Measurements from ENCODE around the gene STAT5A.
"Not testable (repeated sequence)": the region's sequence is repeated elsewhere in the genome, so short reads cannot be mapped to it uniquely, and the experiment has no call there.

Gene STAT5A

GRCh38 chr17:42285346-42286050 lies 2.8 kb upstream of the STAT5A start:
- no peak for DNase-seq (ENCODE audit: low read depth)

- no peak for DNase-seq (ENCODE audit: low read depth)
Measured at GRCh38 chr17:42286411-42287221, 1.7 kb upstream of the STAT5A start.

- peak; percentile 12 for DNase-seq (ENCODE audit: low read depth)
Measured at GRCh38 chr17:42287305-42287976, 857 bp upstream of the STAT5A start.

- no peak for DNase-seq (ENCODE audit: low read depth)
Measured at GRCh38 chr17:42288803-42289610, 709 bp downstream of the STAT5A start.

- no peak for DNase-seq (ENCODE audit: low read depth)
Measured at GRCh38 chr17:42289611-42290181, 1.4 kb downstream of the STAT5A start.

GRCh38 chr17:42290577-42290976 lies 2.3 kb downstream of the STAT5A start:
- DNase-seq (ENCODE audit: low read depth): no peak

- DNase-seq (ENCODE audit: low read depth): no peak
Measured at GRCh38 chr17:42291129-42291528, 2.8 kb downstream of the STAT5A start.

- DNase-seq (ENCODE audit: low read depth): no peak
Measured at GRCh38 chr17:42294469-42295398, 6.4 kb downstream of the STAT5A start.

GRCh38 chr17:42296012-42296411 lies 7.7 kb downstream of the STAT5A start:
- DNase-seq (ENCODE audit: low read depth): no peak

GRCh38 chr17:42297775-42298174 lies 9.5 kb downstream of the STAT5A start:
- DNase-seq (ENCODE audit: low read depth): not testable (repeated sequence)

- not testable (repeated sequence) for DNase-seq (ENCODE audit: low read depth)
Measured at GRCh38 chr17:42299361-42299760, 11.1 kb downstream of the STAT5A start.

- not testable (repeated sequence) for DNase-seq (ENCODE audit: low read depth)
Measured at GRCh38 chr17:42299913-42300312, 11.6 kb downstream of the STAT5A start.

GRCh38 chr17:42301022-42301421 lies 12.7 kb downstream of the STAT5A start:
- no peak for DNase-seq (ENCODE audit: low read depth)

- no peak for DNase-seq (ENCODE audit: low read depth)
Measured at GRCh38 chr17:42303694-42304093, 15.4 kb downstream of the STAT5A start.

GRCh38 chr17:42304187-42305030 lies 16.1 kb downstream of the STAT5A start:
- no peak for DNase-seq (ENCODE audit: low read depth)

GRCh38 chr17:42305031-42305330 lies 16.7 kb downstream of the STAT5A start:
- not testable (repeated sequence) for DNase-seq (ENCODE audit: low read depth)

- no peak for DNase-seq (ENCODE audit: low read depth)
Measured at GRCh38 chr17:42305543-42306384, 17.5 kb downstream of the STAT5A start.

- DNase-seq (ENCODE audit: low read depth): no peak
Measured at GRCh38 chr17:42306385-42306667, 18.0 kb downstream of the STAT5A start.

GRCh38 chr17:42307362-42307927 lies 19.1 kb downstream of the STAT5A start:
- no peak for DNase-seq (ENCODE audit: low read depth)

Data from stimulated activated CD8-positive, alpha-beta memory T cell treated with anti-CD3 and anti-CD28 coated beads, Interleukin-7, amount 100 ng/mL, for 24 hours (primary cell).